ENCODE data around the gene ARHGAP10.

DNA sequence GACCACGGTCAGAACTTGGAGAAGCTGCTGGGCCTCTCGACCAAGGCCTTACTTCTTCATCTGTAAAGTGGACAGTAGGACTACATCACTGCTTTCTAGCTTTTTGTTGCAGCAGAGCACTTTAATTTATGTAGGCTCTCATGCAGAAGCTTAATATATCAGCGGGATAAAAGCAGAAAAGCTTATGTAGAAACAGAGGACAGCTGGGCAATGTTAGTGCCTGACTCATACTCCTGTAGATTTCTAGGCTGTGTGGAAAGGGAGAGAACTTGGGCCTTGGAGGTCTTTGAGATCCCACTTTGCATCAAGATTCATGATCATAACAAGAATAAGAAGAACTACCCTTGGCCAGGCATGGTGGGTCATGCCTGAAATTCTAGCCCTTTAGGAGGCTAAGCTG is 91.2 kb downstream of the ARHGAP10 start:
- TF ChIP-seq, protein P1, sequence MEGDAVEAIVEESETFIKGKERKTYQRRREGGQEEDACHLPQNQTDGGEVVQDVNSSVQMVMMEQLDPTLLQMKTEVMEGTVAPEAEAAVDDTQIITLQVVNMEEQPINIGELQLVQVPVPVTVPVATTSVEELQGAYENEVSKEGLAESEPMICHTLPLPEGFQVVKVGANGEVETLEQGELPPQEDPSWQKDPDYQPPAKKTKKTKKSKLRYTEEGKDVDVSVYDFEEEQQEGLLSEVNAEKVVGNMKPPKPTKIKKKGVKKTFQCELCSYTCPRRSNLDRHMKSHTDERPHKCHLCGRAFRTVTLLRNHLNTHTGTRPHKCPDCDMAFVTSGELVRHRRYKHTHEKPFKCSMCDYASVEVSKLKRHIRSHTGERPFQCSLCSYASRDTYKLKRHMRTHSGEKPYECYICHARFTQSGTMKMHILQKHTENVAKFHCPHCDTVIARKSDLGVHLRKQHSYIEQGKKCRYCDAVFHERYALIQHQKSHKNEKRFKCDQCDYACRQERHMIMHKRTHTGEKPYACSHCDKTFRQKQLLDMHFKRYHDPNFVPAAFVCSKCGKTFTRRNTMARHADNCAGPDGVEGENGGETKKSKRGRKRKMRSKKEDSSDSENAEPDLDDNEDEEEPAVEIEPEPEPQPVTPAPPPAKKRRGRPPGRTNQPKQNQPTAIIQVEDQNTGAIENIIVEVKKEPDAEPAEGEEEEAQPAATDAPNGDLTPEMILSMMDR (IDR thresholded peaks at IDR 0.05), result no peak
- TF ChIP-seq POLR2A (IDR thresholded peaks at IDR 0.05), result no peak
